HG03457 (cell line): ENCODE results near the gene RNF17.

ENCODE experiments used
- ATAC-seq: cut with Tn5 transposase; IDR thresholded peaks from one replicate; pipeline ENCODE4 v1.9.1; 2021; ENCODE audit warnings: moderate number of reproducible peaks; ENCODE audit not compliant: unreplicated experiment

The RNF17 gene

DNA sequence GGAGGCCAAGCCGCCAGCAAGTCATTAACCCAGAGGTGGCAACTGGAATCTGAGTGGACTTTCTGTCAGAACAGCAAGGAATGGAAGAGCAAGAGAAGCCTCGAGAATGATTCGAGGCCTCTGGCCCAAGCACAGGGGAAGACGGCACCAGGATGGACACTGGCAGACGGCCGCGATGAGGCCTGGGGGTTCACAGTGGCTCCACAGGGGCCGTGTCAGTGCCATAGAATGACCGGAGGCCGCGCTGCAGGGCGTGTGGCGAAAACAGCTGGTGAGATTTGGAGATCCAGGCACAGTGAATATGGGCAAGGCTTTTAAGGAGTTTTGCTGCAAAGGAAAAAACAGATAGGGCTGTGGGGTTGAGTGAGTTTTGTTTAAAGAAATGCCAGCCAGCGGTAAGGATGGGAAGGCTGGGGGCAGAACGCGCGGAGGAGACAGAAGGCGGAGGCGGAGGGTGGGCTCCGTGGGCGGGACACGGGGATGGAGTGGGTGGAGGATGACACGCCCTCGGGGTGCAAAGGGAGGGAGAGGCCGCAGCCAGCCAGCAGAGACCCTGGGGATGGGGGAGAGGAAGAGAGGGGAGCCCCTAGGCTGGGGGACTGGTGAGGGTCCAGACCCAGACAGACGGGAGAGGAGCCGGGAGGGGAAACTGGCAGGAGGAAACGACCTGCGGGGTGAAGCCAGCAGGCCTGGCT, 130.5 kb downstream of the RNF17 start:
- no peak for ATAC-seq

DNA sequence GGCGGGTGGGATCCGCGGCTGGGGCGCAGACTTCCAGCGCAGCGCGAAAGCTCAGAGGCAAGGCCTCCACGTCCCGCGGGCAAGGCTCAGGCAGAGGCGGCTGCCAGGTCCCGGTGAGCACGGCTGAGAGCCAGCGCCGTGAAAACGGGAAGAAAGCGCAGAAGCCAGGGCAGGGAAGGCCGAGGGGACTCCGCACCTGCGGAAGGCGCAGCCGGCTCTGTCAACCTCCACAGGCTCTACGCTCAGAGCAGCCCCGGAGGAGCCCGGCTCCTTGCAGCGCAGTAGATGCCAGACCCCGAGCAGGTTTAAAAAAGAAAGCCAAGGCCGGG, 131.0 kb downstream of the RNF17 start:
- ATAC-seq = no peak

DNA sequence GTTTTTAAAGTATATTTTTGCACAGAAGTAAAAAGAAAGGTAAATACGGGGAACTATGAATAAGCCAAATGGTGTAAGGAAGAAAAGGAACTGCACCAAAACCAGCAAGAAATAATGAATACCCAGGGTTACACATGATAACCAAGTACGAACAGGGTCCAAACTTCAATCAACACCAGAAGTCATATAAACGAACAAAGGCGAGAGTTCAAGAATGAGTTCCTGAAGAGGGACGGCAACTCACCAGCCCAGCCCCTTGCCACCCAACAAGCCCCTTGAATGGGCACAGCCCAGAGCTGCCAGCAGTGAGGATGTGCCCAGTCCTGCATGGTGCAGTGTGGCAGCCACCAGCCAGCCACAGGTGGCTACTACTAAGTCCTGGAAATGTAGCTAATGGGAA, 132.1 kb downstream of the RNF17 start:
- ATAC-seq = no peak

DNA sequence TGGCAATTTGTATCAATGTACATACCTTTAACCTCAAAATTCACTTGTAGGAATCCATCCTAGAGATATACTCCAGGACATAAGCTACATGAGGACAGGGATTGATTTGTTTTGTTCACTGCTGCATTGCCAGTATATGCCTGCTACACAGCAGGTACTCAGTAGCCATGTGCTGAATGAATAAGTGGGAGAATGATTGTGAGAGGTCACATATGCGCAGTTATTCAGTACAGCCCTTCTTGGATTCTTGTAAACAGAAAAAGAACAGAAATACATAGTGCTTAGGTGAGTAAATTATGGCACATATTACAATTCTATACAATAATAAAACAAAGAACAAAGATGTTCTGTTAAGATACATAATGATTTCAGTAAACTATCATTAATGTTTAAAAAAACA, 133.3 kb downstream of the RNF17 start:
- no peak for ATAC-seq

DNA sequence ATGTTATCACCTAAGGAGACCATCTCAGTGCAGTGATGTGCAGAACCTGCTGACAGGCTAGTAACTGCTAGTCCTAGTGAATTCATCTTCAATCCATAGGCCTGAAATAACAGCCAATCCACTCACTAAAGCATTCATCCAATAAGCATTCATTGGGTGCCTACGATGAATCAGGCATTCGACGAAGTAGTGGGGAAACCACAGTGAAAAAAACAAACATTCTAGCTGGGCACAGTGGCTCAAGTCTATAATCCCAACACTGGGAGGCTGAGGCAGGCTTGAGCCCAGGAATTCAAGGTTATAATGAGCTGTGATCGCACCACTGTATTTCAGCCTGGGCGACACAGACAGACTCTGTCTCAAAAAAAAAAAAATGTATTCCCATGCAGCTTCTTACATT, 135.6 kb downstream of the RNF17 start:
- no peak for ATAC-seq

DNA sequence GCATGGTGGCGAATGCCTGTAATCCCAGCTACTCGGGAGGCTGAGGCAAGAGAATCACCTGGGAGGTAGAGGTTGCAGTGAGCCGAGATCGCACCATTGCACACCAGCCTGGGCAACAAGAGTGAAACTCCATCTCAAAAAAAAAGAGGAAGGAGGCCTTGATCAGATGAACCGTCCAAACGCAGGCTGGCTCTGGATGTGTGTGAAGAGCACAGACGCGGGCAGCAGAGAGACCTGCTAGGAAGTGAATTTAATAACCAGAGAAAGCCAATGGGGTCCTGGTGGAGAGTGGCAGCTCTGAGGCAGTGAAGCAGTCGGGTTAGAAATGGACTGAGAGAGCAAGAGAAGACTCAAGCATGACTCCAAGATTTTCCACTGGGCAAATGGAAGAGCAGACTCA, 136.5 kb downstream of the RNF17 start:
- ATAC-seq = no peak

DNA sequence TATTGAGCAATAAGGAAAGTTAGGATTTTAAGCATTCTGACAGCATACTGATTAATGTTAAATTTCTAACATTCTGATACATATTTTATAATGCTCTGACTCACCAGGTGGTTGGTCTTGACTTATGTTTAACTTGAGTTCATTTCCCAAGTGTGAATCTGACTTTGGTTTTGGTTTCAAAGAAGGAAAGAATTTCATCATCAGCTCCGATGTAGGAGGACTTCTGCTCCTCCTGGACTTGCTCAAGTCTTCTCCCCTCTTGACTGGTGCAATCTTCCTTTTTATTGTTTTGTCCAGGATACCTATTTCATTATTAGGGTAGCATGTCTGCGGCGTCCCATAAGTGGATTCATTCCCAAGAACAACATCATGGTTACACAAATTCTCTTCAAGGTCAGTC, 141.3 kb downstream of the RNF17 start:
- ATAC-seq = no peak

DNA sequence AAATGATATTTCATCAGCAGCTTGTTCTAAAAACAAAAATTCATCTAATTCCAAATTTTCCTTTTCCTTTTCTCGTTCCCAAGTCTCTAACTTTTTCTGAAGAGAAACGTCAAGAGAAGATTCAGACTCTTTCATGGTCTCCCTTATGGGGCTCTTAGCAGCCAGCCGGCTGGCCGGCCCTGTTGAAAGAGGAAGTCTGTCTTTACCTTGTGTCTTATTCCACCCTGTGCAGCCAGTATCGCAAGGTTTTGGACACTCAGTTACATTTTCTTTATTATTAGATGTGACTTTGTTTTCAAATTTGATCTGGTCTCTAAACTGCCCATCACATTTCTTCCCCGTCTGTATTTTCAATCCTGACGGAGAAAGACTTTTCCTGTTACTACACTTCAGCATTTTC, 142.3 kb downstream of the RNF17 start:
- no peak for ATAC-seq

DNA sequence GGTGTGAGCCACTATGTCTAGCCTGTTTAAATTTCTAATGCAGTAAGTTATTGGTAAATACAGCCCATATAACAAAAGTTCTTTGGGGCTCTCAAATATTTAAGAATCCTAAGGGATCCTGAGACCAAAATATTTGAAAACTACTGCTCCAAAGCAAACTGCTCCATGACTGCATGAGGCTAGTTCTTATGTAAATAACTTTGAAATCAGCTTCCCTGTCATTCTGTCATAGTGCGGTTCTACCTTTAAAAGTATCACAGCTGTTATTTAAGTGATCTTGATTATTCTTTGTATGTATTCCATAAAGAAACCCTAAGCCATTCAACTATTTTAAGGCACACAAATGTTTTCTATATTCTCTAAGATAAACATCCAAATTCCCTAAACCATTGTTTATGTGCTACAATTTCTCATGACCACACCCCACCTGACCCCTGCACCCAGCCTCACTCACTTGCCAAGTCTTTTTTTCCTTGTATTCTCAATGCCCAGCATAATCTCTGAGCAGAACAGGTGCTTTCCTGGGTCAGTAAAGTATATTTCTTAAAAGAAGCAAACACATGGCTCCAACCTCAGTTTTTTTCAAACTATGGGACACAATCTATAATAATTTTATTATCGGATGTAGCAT, 146.6 kb downstream of the RNF17 start:
- no peak for ATAC-seq

DNA sequence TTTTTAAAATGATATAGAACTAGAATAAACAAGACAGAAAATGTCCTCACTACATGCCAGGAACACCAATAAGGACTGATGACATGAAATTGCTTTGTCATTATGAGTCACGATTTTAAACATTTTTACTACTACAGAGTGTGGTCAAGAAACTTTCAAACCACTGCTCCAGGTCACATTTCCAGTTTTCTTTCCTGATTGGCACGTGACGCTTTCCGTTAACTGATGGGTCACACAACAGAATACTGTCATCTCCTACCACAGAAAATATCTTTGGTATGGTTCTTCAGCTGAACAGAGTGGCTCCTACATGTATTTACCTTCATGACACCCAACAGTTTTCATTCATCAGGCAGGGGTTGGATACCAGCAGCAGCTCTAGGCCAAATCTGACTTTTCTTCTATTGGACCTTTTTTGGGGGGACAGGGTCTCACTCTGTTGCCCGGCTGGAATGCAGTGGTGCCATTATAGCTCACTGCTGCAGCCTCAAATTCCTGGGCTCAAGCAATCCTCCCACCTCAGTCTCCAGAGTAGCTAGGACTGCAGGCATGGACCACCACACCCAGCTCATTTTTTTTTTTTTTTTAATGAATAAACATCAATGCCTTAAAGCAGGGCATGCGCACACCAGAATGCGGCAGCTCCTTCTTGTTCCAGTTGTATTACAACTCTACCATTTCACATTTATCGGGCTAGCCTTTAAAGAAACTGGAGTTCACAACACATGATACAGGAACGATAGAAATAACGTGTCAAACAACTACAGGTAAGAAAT, 147.4 kb downstream of the RNF17 start:
- no peak for ATAC-seq

DNA sequence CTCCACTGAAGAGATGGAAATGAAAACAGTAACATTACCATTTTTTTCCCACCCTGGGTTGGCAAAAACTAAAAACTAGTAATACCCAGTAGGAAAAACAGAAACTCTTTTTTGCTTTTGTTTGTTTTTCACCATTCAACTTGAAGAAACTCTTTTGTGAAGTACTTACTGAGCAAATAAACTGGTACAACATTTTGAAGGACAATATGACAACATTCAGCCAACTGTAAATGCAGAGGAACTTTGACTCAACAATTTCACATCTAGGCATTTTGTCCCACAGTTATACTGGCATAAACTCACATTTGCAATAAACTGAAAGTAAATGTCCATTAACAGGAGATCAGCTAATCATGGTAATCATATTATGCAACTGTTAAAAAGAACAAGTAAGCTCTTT, 152.5 kb downstream of the RNF17 start:
- ATAC-seq = no peak

DNA sequence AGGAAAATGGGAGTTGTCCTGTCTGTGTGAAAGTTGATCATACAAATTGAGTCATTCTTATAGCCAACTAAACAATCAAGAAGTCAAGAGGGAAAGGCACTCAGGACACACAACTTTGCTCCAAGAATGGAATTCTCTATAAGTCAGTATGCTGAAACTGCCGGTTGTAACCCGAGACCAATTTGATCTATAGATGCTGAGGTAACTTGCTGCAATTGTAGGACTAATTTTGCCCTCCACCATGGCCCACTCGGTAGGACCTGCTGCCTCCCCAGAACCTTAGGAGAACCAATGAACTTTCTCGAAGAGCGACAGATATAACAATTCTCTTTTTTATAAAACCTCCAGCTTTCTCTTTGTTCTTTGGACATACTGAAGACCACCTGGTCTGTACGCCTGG, 157.0 kb downstream of the RNF17 start:
- ATAC-seq = no peak

DNA sequence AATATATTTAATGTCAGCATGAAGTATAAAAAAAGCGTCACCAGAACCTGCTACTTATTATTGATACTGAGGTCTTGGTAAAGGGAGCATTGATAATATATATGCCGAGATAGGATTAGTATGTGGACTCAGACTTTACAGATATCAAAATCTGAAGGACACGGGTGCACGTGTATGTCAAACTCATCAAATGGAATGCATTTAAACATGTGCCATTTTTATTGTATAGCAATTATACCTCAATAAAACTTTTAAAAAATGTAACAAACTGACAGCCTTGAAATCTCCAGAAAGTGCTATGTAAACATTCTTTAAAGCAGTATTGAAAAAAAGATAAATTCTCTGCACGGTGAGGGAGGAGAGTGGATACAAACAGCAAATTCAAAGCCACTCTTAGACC, 157.9 kb downstream of the RNF17 start:
- no peak for ATAC-seq

DNA sequence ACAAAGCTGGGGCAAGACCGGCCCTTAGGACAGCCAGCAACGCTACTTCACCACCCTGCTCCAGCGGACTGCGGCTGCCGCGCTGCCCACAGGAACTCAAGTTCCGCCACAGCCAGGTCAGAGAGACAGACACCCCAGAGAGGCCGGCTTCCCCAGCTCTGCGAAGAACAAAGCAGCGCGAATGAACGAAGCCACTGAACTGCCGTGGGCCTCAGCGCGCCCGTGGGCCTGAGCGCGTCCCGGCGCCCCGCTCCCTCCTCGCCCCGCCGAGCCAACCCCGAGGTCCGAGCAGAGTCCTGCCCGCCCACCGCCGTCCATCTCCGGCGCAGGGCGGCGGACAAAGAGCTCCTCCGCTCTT, 158.4 kb downstream of the RNF17 start:
- no peak for ATAC-seq

DNA sequence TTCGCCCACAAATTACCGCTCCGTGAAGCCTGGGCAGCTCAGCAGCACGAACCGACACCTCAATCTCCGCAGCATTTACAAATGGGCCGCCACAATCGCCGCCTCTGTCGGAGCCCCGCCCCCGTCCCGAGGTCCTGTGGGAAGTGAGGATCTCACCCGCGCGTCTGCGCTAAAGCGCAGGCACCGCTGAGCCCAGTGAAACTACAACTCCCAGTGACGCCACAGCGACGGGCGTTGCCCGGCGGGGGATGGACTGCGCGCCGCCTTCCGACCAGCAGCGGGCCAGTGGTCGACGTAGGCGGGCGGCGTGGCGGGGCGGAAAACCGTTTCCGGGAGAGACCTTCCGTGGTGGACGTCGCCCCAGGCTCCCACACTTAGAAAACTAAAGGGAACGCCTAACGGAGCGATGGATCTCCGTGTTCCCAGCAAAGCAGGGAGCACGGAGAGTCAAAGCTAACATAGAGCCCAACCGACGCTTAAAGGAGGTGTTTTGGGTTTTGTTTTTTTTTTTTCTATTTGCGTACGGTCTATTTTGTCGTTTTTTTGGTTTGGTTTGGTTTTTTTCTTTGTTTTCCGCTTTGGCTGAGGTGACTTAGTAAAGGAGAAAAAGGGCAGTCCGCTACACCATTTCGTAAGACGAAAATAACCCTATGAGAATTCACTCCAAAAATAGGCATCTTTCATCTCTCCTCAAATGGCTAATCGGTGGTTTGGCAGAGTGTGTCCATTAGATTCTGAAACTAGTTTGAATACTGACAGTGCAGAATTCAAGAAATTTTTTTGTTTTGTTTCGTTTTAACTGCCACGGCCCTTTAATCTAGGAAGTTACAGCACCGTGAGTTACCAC, 159.0 kb downstream of the RNF17 start:
- ATAC-seq = peak; percentile 87

DNA sequence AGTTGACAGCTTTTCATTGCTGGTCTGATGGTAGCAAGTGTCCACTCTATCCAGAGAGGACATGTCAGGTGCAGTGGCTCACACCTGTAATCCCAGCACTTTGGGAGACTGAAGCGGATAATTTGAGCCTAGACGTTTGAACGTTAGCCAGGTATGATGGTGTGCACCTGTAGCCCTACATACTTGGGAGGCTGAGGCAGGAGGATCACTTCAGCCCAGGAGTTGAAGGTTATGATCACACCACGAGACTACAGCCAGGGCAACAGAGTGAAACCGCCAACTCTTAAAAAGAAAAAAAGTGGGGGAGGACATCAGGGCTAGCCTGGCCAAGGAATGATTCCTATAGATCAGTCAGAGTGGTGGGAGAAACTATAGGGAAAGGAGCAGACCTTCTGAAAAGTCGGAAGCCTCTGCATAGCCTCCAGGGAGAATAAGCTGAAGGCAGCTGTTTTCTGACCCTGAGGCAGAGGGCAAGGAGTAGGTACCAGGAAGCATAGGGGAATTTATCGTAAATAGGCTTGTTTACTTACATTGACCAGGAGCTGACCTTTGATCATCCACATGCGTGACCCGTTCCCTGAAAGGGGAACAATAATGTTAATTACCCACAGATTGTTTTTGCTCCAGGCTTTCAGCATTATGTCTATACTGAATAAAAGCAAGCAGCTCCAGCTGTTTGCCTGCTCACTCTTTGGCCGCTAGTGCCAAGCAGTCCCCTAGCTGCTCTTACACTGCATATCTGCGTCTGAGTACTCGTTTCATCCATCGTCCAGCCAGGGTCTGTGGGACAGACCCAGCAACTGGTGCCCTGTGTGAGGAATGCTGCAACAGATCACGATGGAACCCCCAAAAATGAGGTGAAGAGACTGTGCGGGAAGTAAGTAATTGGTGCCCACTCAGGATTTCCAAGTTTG, 161.6 kb downstream of the RNF17 start:
- no peak for ATAC-seq

DNA sequence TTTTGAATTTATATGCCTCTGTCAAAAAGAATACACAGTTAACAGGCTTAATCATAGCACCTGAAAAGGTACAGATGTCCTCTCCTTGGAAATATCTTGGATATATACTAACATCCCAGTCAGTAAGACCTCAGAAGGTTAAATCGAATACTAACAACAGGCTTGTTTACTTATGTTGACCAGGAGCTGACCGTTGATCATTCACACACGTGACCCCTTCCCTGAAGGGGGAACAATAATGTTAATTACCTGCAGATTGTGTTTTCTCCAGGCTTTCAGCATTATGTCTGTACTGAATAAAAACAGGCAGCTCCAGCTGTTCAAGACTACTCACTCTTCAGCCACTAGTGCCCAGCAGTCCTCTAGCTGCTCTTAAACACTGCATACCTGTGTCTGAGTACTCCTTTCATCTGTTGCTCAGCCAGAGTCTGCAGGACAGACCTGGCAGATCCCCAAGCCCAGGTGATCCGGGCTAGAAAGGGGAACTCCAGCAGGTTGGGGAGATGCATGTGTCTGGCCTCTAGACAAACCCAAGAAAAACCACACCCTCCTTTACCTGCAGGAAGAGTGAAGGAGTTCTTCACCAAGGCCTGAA, 163.9 kb downstream of the RNF17 start:
- no peak for ATAC-seq

DNA sequence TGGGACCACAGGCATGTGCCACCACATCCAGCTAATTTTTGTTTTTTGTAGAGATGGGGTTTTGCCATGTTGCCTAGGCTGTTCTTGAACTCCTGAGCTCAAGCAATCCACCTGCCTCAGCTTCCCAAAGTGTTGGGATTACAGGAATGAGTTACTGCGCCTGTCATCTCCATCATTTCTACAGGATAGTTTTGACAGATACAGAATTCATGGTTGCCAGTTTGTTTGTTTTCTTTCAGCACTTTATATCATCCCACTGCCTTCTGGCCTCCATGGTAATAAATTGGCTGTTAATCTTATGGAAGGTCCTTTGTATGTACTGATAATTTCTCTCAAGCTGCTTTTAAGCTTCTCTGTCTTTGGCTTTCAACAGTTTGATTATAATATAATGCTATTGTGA, 165.2 kb downstream of the RNF17 start:
- ATAC-seq = no peak
